ENCODE data around the gene ARMH4. TPM values are rescaled to one million over a fixed set of nuclear protein-coding genes. Genes with fewer than 3 reads are reported as not detected.
A peak's percentile ranks its signal among the peaks of the same experiment; 100 is the strongest.

ARMH4 gene
- polyA plus RNA-seq, 1 donor (not counting 4 experiments of a cell fraction or from before 2014, with no cell fraction given) = 0.56 TPM

DNA sequence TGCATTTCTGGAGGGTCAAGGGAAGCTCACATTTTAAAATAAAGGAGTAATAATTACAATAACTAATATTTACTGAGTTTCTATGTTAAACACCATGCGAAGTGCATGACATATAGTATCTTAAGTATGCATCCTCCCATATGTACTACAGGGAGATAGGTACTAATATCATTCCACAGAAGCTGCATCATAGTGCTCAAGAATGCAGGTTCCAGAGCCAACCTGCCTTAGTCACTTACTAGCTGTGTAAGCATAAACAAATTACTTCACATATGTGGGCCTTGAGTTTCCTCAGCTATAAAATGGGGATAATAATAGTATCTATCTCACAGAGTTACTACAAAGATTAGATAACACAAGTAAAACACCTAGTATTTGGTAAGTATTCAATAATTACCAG is 18.3 kb downstream of the ARMH4 start:
- Histone ChIP-seq H3K27me3 (ENCODE audit: control insufficient read depth, extremely low read depth, insufficient read depth, low read length) (no peaks in the 10 kb centered on the region), H3K4me2 (ENCODE audit: control insufficient read depth, extremely low read depth, insufficient read depth, low read depth, low read length) (no peak overlapping the region), H4K20me1 (ENCODE audit: control insufficient read depth, extremely low read depth, insufficient read depth, low read length) (no peaks in the 10 kb centered on the region), H3K9me3 (ENCODE audit: control insufficient read depth, low read depth, low read length) (no peaks in the 10 kb centered on the region), H3K79me2 (ENCODE audit: control insufficient read depth, insufficient read depth, low read length) (no peaks in the 10 kb centered on the region), H3K9me1 (ENCODE audit: control insufficient read depth, extremely low read depth, insufficient read depth, low read length) (no peaks in the 10 kb centered on the region), H3K4me1 (ENCODE audit: control insufficient read depth, extremely low read depth, insufficient read depth, low read length) (no peaks in the 10 kb centered on the region), H3K36me3 (ENCODE audit: control insufficient read depth in 2 of 2, extremely low read depth in 1 of 2, insufficient read depth in 2 of 2, low read length in 2 of 2) (no peaks in the 10 kb centered on the region), H2AFZ (ENCODE audit: control insufficient read depth, low read length) (no peak overlapping the region), H3K27ac (ENCODE audit: control insufficient read depth, insufficient read depth, low read length) (no peak overlapping the region), H3K9ac (ENCODE audit: control insufficient read depth, extremely low read depth, insufficient read depth, low read length) (no peak overlapping the region), H3K4me3 (ENCODE audit: control insufficient read depth in 2 of 3, extremely low read depth in 1 of 3, insufficient read depth in 2 of 3, low read depth in 1 of 3, low read length in 3 of 3) (no peak overlapping the region)
- dilution Hi-C loops (cut with MboI; ENCODE audit: extremely low pct_ligation_motif_present, low sequenced_read_pairs) = no loop called here
- FAIRE-seq (peak; percentile 84), DNase-seq (ENCODE audit: low read depth, low spot score) (peak; percentile 13)
- TF ChIP-seq CTCF (optimal IDR thresholded peaks at IDR 0.05 in 1 of 3, IDR thresholded peaks at IDR 0.05 in 1 of 3, conservative IDR thresholded peaks at IDR 0.05 in 1 of 3; ENCODE audit: extremely low read depth in 1 of 3, insufficient read depth in 2 of 3, low read length in 3 of 3) (no peak), EZH2 (IDR thresholded peaks at IDR 0.05; ENCODE audit: low read length) (no peak)

DNA sequence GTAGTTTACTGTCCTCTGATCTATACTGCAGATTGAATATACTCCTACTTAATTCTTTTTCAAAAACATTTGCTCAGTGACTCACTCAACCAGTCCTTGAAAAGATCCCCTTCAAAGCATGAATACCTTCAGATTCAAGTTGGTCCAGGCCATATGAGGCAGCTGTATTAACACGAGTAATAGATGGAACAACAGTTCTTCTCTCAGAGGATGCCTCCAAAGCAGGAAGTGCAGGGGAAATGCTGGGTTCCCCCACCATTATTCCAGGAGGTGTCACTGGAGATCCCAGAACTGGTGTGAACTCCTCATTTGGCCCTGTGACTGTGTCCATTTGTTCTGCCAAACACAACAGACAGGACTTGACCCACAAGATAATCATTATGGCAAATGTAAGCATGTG is 20.6 kb downstream of the ARMH4 start:
- Histone ChIP-seq H3K36me3 (ENCODE audit: control insufficient read depth in 2 of 2, extremely low read depth in 1 of 2, insufficient read depth in 2 of 2, low read length in 2 of 2) (no peaks in the 10 kb centered on the region), H3K27ac (ENCODE audit: control insufficient read depth, insufficient read depth, low read length) (no peak overlapping the region), H3K9me1 (ENCODE audit: control insufficient read depth, extremely low read depth, insufficient read depth, low read length) (no peaks in the 10 kb centered on the region), H3K9ac (ENCODE audit: control insufficient read depth, extremely low read depth, insufficient read depth, low read length) (no peak overlapping the region), H3K4me3 (ENCODE audit: control insufficient read depth in 2 of 3, extremely low read depth in 1 of 3, insufficient read depth in 2 of 3, low read depth in 1 of 3, low read length in 3 of 3) (no peak overlapping the region), H3K79me2 (ENCODE audit: control insufficient read depth, insufficient read depth, low read length) (no peaks in the 10 kb centered on the region), H4K20me1 (ENCODE audit: control insufficient read depth, extremely low read depth, insufficient read depth, low read length) (no peaks in the 10 kb centered on the region), H2AFZ (ENCODE audit: control insufficient read depth, low read length) (no peak overlapping the region), H3K9me3 (ENCODE audit: control insufficient read depth, low read depth, low read length) (no peaks in the 10 kb centered on the region), H3K27me3 (ENCODE audit: control insufficient read depth, extremely low read depth, insufficient read depth, low read length) (no peaks in the 10 kb centered on the region), H3K4me2 (ENCODE audit: control insufficient read depth, extremely low read depth, insufficient read depth, low read depth, low read length) (no peak overlapping the region), H3K4me1 (ENCODE audit: control insufficient read depth, extremely low read depth, insufficient read depth, low read length) (no peaks in the 10 kb centered on the region)
- FAIRE-seq = no peak
- dilution Hi-C loops (cut with MboI; ENCODE audit: extremely low pct_ligation_motif_present, low sequenced_read_pairs) = no loop called here
- TF ChIP-seq EZH2 (IDR thresholded peaks at IDR 0.05; ENCODE audit: low read length) (no peak), CTCF (optimal IDR thresholded peaks at IDR 0.05 in 1 of 3, IDR thresholded peaks at IDR 0.05 in 1 of 3, conservative IDR thresholded peaks at IDR 0.05 in 1 of 3; ENCODE audit: extremely low read depth in 1 of 3, insufficient read depth in 2 of 3, low read length in 3 of 3) (peak in 1 of 3 experiments; percentile 28)
- no peak for DNase-seq (ENCODE audit: low read depth, low spot score)

Measured in keratinocyte (primary cell).